Measurements from ENCODE around the gene KRABD2.
A peak's percentile ranks its signal among the peaks of the same experiment; 100 is the strongest.

The KRABD2 gene

DNA sequence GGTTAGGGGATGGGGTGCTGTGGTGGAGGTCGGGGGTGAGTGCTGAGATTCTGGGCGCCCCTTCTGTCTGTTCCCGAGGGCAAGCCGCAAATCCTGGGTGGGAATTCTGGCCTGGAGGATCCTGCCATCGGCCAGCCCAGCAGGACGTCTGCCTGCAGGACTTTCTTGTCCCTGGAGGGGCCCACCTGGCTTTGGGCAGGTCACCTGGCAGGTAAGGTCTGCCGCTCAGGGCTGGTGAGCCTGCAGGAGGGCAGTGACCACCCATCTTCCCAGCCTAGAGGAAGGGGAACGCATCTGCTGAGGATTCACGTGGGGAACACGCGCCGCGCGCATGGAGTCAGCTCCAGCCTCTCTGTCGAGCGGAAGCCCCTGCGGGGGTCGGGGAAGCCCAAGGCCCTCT, 15.8 kb upstream of the KRABD2 start:
- no peak for DNase-seq (ENCODE audit: extremely low read depth, low read depth)
- TF ChIP-seq, protein P1, sequence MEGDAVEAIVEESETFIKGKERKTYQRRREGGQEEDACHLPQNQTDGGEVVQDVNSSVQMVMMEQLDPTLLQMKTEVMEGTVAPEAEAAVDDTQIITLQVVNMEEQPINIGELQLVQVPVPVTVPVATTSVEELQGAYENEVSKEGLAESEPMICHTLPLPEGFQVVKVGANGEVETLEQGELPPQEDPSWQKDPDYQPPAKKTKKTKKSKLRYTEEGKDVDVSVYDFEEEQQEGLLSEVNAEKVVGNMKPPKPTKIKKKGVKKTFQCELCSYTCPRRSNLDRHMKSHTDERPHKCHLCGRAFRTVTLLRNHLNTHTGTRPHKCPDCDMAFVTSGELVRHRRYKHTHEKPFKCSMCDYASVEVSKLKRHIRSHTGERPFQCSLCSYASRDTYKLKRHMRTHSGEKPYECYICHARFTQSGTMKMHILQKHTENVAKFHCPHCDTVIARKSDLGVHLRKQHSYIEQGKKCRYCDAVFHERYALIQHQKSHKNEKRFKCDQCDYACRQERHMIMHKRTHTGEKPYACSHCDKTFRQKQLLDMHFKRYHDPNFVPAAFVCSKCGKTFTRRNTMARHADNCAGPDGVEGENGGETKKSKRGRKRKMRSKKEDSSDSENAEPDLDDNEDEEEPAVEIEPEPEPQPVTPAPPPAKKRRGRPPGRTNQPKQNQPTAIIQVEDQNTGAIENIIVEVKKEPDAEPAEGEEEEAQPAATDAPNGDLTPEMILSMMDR (IDR thresholded peaks at IDR 0.05; ENCODE audit: low read depth, low read length), result no peak

DNA sequence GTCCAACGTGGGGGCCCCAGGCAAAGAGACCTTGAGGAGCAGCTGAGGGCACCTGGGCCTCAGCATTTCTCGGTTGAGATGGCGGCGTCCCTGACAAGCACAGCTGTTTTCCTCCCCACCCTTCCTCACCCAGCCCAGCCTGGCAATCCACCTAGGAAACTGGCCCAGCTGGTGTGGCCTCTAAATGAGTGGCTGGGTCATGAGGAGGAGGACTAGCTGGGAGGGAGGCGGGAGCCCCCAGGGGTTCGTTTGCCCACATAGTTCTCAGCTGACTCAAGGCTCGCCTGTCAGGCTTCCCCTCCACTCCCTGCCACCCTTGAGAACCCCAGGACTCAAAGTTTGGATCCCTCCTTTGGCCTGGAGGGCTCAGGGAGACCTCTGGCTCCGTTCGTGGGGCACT, 15.2 kb upstream of the KRABD2 start:
- DNase-seq (ENCODE audit: extremely low read depth, low read depth), result no peak
- TF ChIP-seq, protein P1 (IDR thresholded peaks at IDR 0.05; ENCODE audit: low read depth, low read length), result no peak

DNA sequence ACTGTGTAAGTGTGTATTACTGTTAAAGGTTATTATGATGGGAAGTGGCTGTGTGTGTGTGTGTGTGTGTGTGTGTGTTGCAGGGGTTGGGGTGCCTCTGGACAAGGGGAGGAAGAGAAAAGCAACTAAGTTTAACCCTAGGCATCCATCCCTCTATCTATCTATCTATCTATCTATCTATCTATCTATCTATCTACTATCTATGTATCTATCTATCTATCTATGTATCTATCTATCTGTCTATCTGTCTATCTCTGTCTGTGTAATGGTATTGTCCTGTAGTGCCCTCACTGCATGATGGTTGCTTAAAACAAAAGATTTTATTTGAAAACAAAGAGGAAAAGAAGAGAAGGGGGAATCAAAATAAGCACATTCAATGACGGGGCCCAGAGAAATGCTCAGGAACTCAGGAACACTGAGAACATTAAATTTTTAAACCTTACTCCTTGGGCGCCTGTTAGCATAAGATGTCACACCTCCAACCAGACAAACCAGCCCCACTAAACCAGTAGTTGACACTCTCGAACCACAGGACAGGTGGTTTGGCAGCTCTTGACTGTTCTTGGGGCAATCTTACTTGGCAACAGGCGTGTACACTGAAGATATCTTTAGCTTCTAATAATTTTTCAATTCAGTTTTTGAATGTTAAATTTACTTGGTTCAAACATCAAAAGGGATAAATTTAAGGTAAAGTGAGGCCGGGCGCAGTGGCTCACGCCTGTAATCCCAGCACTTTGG, 11.6 kb upstream of the KRABD2 start:
- no peak for DNase-seq (ENCODE audit: extremely low read depth, low read depth)
- TF ChIP-seq, protein P1 (IDR thresholded peaks at IDR 0.05; ENCODE audit: low read depth, low read length), result no peak

DNA sequence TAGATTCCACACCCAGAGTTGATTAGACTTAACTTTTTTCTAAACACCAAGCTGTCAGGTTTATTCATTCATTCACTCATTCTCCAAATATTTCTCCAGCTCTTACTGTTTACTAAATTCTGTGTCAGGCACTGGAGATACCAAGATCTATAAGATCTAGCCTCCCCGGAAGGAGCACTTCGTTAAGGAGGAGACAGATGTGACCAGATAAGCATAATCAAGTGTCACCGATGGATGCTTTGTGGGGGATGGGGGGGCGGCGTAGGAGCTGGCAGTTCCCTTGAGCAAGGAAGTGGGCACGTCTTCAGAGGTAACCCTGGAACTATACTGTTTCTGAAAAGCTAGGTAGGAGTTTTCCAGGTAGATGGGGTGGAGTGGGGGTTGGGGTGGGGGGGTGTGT, 10.3 kb upstream of the KRABD2 start:
- DNase-seq (ENCODE audit: extremely low read depth, low read depth), result no peak

DNA sequence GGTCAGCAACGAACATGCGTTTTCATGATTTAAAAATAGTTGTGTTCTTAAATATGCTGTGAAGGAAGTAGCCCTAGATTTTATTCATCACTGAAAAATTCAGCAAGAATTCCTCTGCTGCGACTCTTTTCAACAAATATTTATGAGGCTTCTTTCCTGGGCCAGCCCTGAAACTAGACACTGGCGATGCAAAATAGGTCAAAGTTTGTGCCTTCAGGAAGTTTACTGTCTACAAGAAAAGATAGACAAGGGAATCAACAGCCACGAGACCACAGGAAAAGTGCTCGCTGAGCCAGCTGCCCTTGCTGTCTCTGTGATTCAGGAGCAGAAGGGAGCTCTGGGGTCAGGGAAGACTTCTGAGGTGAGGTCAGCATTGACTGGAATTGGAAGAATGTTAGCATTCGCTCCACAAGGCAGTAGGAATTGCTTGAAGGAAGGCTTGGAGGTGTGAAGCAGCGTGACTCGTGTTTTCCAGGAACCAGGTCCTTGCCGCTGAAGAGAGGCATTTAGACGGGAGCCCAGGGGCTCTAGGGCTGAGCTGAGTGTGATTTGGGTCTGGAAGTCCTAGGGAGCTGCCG, 8.4 kb upstream of the KRABD2 start:
- TF ChIP-seq, protein P1 (IDR thresholded peaks at IDR 0.05; ENCODE audit: low read depth, low read length), result no peak
- DNase-seq (ENCODE audit: extremely low read depth, low read depth), result peak; percentile 38

More for the DNA sequence above, 10.3 kb upstream of the KRABD2 start:
- TF ChIP-seq, protein P1 (IDR thresholded peaks at IDR 0.05; ENCODE audit: low read depth, low read length), result no peak

DNA sequence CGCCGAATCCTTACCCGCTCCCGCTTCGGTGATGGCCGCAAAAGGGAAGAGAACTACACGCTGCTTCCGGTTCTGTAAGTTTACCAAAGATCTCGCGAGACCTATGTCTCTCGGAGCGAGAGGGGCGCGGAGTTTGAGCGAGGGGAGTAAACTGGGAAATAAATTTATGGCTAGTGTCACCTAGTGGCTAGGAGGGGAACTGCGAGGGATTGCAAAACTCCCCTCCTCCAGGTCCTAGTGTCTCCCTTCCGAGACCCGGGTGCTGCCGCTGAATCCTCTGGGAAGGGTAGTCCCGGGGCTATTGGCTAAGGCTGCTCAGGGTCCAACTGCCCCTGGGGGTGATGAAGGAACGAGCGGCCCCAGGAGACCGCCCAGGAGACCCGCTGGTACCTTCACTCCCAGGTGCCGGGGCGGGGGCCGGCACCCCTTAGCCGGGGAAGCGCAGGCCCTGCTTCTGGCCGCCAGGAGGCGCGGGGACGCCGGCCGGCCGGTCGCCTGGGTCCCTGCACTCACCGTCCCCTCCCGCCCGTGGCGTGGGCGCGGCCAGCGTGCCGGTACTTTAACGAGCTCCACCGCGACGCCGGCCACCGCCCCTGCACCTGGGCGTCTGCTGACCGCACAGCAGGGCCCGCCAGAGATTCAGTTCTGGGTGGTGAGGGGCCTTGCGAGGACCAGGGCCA, 6.8 kb upstream of the KRABD2 start, which contains the start of gene RPL26:
Gene RPL26 (minus strand): TSS at position 51 of the 680 bp plus-strand sequence. CDS start 883 bp downstream, outside the sequence.
- peak; percentile 96 for DNase-seq (ENCODE audit: extremely low read depth, low read depth)
- TF ChIP-seq, protein P1 (IDR thresholded peaks at IDR 0.05; ENCODE audit: low read depth, low read length), result peak; percentile 81

DNA sequence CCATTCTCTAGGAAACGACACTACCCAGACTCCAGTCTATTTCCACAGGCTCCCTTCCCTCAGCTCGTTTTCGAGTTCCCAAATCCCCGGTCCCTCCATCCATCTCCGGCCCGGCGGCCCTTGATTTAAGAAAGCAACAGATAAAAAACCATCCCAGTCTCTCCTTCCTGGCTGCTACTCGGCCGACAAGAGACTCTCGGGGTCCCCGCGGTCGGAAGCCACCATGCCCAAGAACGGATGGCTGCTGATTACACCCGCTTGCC, 6.3 kb upstream of the KRABD2 start:
- TF ChIP-seq, protein P1 (IDR thresholded peaks at IDR 0.05; ENCODE audit: low read depth, low read length), result no peak
- no peak for DNase-seq (ENCODE audit: extremely low read depth, low read depth)
